Activated naive CD8-positive, alpha-beta T cell treated with anti-CD3 and anti-CD28 coated beads for 36 hours (primary cell): ENCODE data around the gene ST6GALNAC2. TPM values are rescaled to one million over a fixed set of nuclear protein-coding genes. Genes with fewer than 3 reads are reported as not detected.
"Not testable (repeated sequence)": the region's sequence is repeated elsewhere in the genome, so short reads cannot be mapped to it uniquely, and the experiment has no call there.

Source experiments
- DNase-seq: peaks from one replicate; pipeline ENCODE4 v3.0.0; 2021
- H3K27ac Mint-ChIP-seq: one replicate; pipeline ENCODE4 v1.8.0; 2022; ENCODE audit warnings: mild to moderate bottlenecking, moderate library complexity, mixed read lengths
- H3K27me3 Mint-ChIP-seq: one replicate; pipeline ENCODE4 v1.8.0; 2022; ENCODE audit warnings: mild to moderate bottlenecking, mixed read lengths
- H3K36me3 Mint-ChIP-seq: one replicate; pipeline ENCODE4 v1.8.0; 2021; ENCODE audit warnings: mild to moderate bottlenecking, mixed read lengths
- H3K4me1 Mint-ChIP-seq: one replicate; pipeline ENCODE4 v1.8.0; 2021; ENCODE audit warnings: mixed read lengths
- H3K4me3 Mint-ChIP-seq: one replicate; pipeline ENCODE4 v1.8.0; 2022; ENCODE audit warnings: mild to moderate bottlenecking, moderate library complexity, mixed read lengths
- H3K9me3 Mint-ChIP-seq: one replicate; pipeline ENCODE4 v1.8.0; 2022; ENCODE audit warnings: mixed read lengths
- total RNA-seq, 2 experiments: library from RNA; stranded (reverse); gene quantifications; one replicate each; pipeline ENCODE4 v1.2.3, GENCODE V29; 2021

Gene ST6GALNAC2
- not detected for total RNA-seq

GRCh38 chr17:76585649-76586593 is at the start of gene ST6GALNAC2:
Gene ST6GALNAC2 (minus strand): TSS chr17:76585860. CDS start chr17:76585808, 52 bp downstream.
- no peaks in the 10 kb centered on the region for H3K36me3 Mint-ChIP-seq
- no peak within 1 kb of the TSS for H3K27ac Mint-ChIP-seq
- peak; percentile 46 for DNase-seq
- peaks cover 71% of the 10 kb centered on the region for H3K27me3 Mint-ChIP-seq
- no peaks in the 10 kb centered on the region for H3K9me3 Mint-ChIP-seq
- peak within 1 kb of the TSS; percentile 42 for H3K4me3 Mint-ChIP-seq
- peaks cover 4% of the 10 kb centered on the region for H3K4me1 Mint-ChIP-seq

GRCh38 chr17:76635039-76635438 is 49.4 kb upstream of the ST6GALNAC2 start:
- H3K36me3 Mint-ChIP-seq, result no peaks in the 10 kb centered on the region
- no peaks in the 10 kb centered on the region for H3K4me1 Mint-ChIP-seq
- no peak overlapping the region for H3K27ac Mint-ChIP-seq
- no peak for DNase-seq
- H3K27me3 Mint-ChIP-seq, result no peaks in the 10 kb centered on the region
- no peak overlapping the region for H3K4me3 Mint-ChIP-seq
- H3K9me3 Mint-ChIP-seq, result no peaks in the 10 kb centered on the region

GRCh38 chr17:76633628-76634328 is 48.1 kb upstream of the ST6GALNAC2 start:
- Mint-ChIP-seq H3K4me3 (no peak overlapping the region), H3K9me3 (no peaks in the 10 kb centered on the region), H3K27ac (no peak overlapping the region), H3K27me3 (no peaks in the 10 kb centered on the region), H3K4me1 (no peaks in the 10 kb centered on the region), H3K36me3 (no peaks in the 10 kb centered on the region)
- no peak for DNase-seq

- H3K4me3 Mint-ChIP-seq, result no peak overlapping the region
- no peaks in the 10 kb centered on the region for H3K4me1 Mint-ChIP-seq
- DNase-seq, result no peak
- H3K27me3 Mint-ChIP-seq, result no peaks in the 10 kb centered on the region
- H3K27ac Mint-ChIP-seq, result no peak overlapping the region
- no peaks in the 10 kb centered on the region for H3K36me3 Mint-ChIP-seq
- no peaks in the 10 kb centered on the region for H3K9me3 Mint-ChIP-seq
Measured at GRCh38 chr17:76631821-76632565, 46.3 kb upstream of the ST6GALNAC2 start.

- no peaks in the 10 kb centered on the region for H3K9me3 Mint-ChIP-seq
- no peaks in the 10 kb centered on the region for H3K4me1 Mint-ChIP-seq
Measured at GRCh38 chr17:76630151-76630550, 44.5 kb upstream of the ST6GALNAC2 start.

GRCh38 chr17:76627510-76627909 is 41.9 kb upstream of the ST6GALNAC2 start:
- no peak for DNase-seq
- Mint-ChIP-seq H3K27ac (no peak overlapping the region), H3K4me1 (peaks cover 3% of the 10 kb centered on the region), H3K27me3 (no peaks in the 10 kb centered on the region), H3K36me3 (no peaks in the 10 kb centered on the region), H3K9me3 (no peaks in the 10 kb centered on the region), H3K4me3 (no peak overlapping the region)

More at GRCh38 chr17:76630151-76630550, 44.5 kb upstream of the ST6GALNAC2 start:
- H3K27ac Mint-ChIP-seq, result no peak overlapping the region
- no peaks in the 10 kb centered on the region for H3K27me3 Mint-ChIP-seq
- no peaks in the 10 kb centered on the region for H3K36me3 Mint-ChIP-seq
- no peak for DNase-seq
- no peak overlapping the region for H3K4me3 Mint-ChIP-seq

- H3K36me3 Mint-ChIP-seq, result no peaks in the 10 kb centered on the region
- peaks cover 3% of the 10 kb centered on the region for H3K4me1 Mint-ChIP-seq
- no peak for DNase-seq
- no peak overlapping the region for H3K27ac Mint-ChIP-seq
- no peaks in the 10 kb centered on the region for H3K27me3 Mint-ChIP-seq
- H3K4me3 Mint-ChIP-seq, result no peak overlapping the region
- no peaks in the 10 kb centered on the region for H3K9me3 Mint-ChIP-seq
Measured at GRCh38 chr17:76626442-76626841, 40.8 kb upstream of the ST6GALNAC2 start.

- Mint-ChIP-seq H3K4me1 (peaks cover 3% of the 10 kb centered on the region), H3K27ac (no peak overlapping the region), H3K9me3 (no peaks in the 10 kb centered on the region), H3K36me3 (no peaks in the 10 kb centered on the region), H3K27me3 (no peaks in the 10 kb centered on the region), H3K4me3 (no peak overlapping the region)
- DNase-seq, result no peak
Measured at GRCh38 chr17:76625496-76625895, 39.8 kb upstream of the ST6GALNAC2 start.

GRCh38 chr17:76623271-76624146 is 37.8 kb upstream of the ST6GALNAC2 start:
- no peak overlapping the region for H3K4me3 Mint-ChIP-seq

GRCh38 chr17:76617838-76618237 is 32.2 kb upstream of the ST6GALNAC2 start:
- Mint-ChIP-seq H3K4me1 (peaks cover 4% of the 10 kb centered on the region), H3K9me3 (peaks cover 2% of the 10 kb centered on the region), H3K36me3 (no peaks in the 10 kb centered on the region), H3K27ac (no peak overlapping the region), H3K4me3 (no peak overlapping the region), H3K27me3 (no peaks in the 10 kb centered on the region)
- no peak for DNase-seq

More at GRCh38 chr17:76623271-76624146, 37.8 kb upstream of the ST6GALNAC2 start:
- Mint-ChIP-seq H3K27ac (no peak overlapping the region), H3K36me3 (no peaks in the 10 kb centered on the region), H3K27me3 (no peaks in the 10 kb centered on the region), H3K9me3 (no peaks in the 10 kb centered on the region), H3K4me1 (peaks cover 3% of the 10 kb centered on the region)
- peak; percentile 75 for DNase-seq

GRCh38 chr17:76614912-76615617 is 29.4 kb upstream of the ST6GALNAC2 start:
- H3K36me3 Mint-ChIP-seq, result no peaks in the 10 kb centered on the region
- no peak overlapping the region for H3K4me3 Mint-ChIP-seq

GRCh38 chr17:76614064-76614759 is 28.6 kb upstream of the ST6GALNAC2 start:
- H3K27me3 Mint-ChIP-seq, H3K4me1 Mint-ChIP-seq, H3K36me3 Mint-ChIP-seq, H3K9me3 Mint-ChIP-seq, H3K4me3 Mint-ChIP-seq, H3K27ac Mint-ChIP-seq: not testable (repeated sequence)
- peak; percentile 15 for DNase-seq

More at GRCh38 chr17:76614912-76615617, 29.4 kb upstream of the ST6GALNAC2 start:
- Mint-ChIP-seq H3K27me3 (no peaks in the 10 kb centered on the region), H3K4me1 (peaks cover 4% of the 10 kb centered on the region), H3K27ac (no peak overlapping the region), H3K9me3 (peaks cover 2% of the 10 kb centered on the region)
- DNase-seq, result no peak
